Peyer's patch (tissue), 4 donors: Measurements from ENCODE around the gene SPOCD1.

ENCODE experiments used
- POLR2A ChIP-seq, 2 donors: fragments of 450-650 bp; IDR thresholded peaks; one replicate each; pipeline ENCODE4 v1.5.1; 2017; ENCODE audit warnings: antibody characterized with exemption in 2 of 2, mild to moderate bottlenecking in 2 of 2, moderate library complexity in 2 of 2
- TF ChIP-seq, protein P1 (sequence below), 6 experiments: fragments of 450-650 bp in 4 of 6; fragments of 200-600 bp in 2 of 6; sonication (generic) in 1 of 6; IDR thresholded peaks; one replicate each; pipeline ENCODE4 v1.5.1; 2017 to 2019; ENCODE audit warnings: antibody characterized with exemption in 6 of 6, mild to moderate bottlenecking in 3 of 6, moderate library complexity in 1 of 6

DNA sequence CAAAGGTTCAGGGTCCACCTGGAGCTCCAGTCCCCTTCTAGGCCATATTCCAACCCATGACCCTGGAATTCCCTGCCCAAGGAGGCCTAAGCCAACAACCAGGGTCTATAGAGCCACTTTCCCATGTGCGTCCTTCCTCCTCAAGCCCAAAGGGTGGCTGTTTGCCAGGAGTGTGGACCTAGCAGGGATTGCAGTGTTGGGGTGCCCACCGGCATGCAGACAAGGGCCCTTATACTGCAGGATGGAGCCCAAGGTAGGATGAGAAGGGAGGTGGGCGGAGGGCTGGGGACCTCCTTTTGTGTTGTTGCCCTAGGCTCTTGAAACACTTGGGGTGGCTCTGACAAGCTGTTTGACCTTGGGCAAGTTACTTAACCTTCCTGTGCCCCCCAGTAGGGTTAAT lies 32.0 kb downstream of the SPOCD1 start:
- TF ChIP-seq, protein P1, sequence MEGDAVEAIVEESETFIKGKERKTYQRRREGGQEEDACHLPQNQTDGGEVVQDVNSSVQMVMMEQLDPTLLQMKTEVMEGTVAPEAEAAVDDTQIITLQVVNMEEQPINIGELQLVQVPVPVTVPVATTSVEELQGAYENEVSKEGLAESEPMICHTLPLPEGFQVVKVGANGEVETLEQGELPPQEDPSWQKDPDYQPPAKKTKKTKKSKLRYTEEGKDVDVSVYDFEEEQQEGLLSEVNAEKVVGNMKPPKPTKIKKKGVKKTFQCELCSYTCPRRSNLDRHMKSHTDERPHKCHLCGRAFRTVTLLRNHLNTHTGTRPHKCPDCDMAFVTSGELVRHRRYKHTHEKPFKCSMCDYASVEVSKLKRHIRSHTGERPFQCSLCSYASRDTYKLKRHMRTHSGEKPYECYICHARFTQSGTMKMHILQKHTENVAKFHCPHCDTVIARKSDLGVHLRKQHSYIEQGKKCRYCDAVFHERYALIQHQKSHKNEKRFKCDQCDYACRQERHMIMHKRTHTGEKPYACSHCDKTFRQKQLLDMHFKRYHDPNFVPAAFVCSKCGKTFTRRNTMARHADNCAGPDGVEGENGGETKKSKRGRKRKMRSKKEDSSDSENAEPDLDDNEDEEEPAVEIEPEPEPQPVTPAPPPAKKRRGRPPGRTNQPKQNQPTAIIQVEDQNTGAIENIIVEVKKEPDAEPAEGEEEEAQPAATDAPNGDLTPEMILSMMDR (IDR thresholded peaks at IDR 0.05) = no peak
- no peak for TF ChIP-seq POLR2A (IDR thresholded peaks at IDR 0.05)
